Measurements from ENCODE around the gene BEX5. TPM values are rescaled to one million over a fixed set of nuclear protein-coding genes. Genes with fewer than 3 reads are reported as not detected.

BEX5 gene
- total and polyA plus RNA-seq, 2 donors (not counting 3 experiments of a cell fraction or from before 2014, with no cell fraction given), result 0.88 TPM; not detected in 1

Other genes with a start within 250 kb of the BEX5 start
- gene ZMAT1, start 223.9 kb downstream of the BEX5 start, total RNA-seq, result 3.7 and 4.3 TPM in 2 replicates
- 1.8 and 2.4 TPM in 2 replicates for gene ZMAT1, start 223.9 kb downstream of the BEX5 start, polyA plus RNA-seq
- not detected in 2 replicates for gene TCEAL2, start 30.3 kb downstream of the BEX5 start, total RNA-seq
- gene TCEAL2, start 30.3 kb downstream of the BEX5 start, polyA plus RNA-seq, result not detected in 2 replicates
- not detected in 2 replicates for gene TCEAL6, start 13.5 kb downstream of the BEX5 start, total RNA-seq
- gene TCEAL6, start 13.5 kb downstream of the BEX5 start, polyA plus RNA-seq, result not detected in 2 replicates
- gene TCP11X1, start 59.3 kb upstream of the BEX5 start, total RNA-seq, result not detected in 2 replicates
- gene TCP11X1, start 59.3 kb upstream of the BEX5 start, polyA plus RNA-seq, result not detected in 2 replicates
- gene NXF2, start 91.2 kb upstream of the BEX5 start, total RNA-seq, result not detected in 2 replicates
- gene NXF2, start 91.2 kb upstream of the BEX5 start, polyA plus RNA-seq, result not detected in 2 replicates